HepG2 (cell line): ENCODE results near the gene KRT2. TPM values are rescaled to one million over a fixed set of nuclear protein-coding genes. Genes with fewer than 3 reads are reported as not detected.

ENCODE experiments used
- ATAC-seq: fragments of 200-7000 bp; cut with Tn5 transposase; 3 replicates; pipeline ENCODE4 v1.9.1; 2020; ENCODE audit warnings: mild to moderate bottlenecking, moderate library complexity
- BruUV-seq: library from RNA; stranded (reverse); fragments of 400-500 nt; replicated peaks from 2 replicates; lab custom pipeline; 2021; lab: Mats Ljungman, UMichigan
- CTCF ChIA-PET: fragments of 300-600 bp; formaldehyde crosslinking; extraction: SDS; loops from one replicate; lab custom pipeline; 2021; ENCODE audit warnings: low total read pairs, inconsistent platforms, low intra/inter-chr PET ratio; lab: Yijun Ruan, JAX
- POLR2A ChIA-PET: fragments of 350-600 bp; sonication (Branson Sonifier 250); formaldehyde crosslinking; loops from one replicate; lab custom pipeline; 2020; ENCODE audit warnings: antibody characterized with exemption, inconsistent platforms; lab: Yijun Ruan, JAX
- DNase-seq: peaks from one replicate; pipeline ENCODE4 v3.0.0-alpha.2; 2015; ENCODE audit warnings: low spot score
- FAIRE-seq: peaks from 3 replicates; lab custom pipeline; 2011; peaks lifted over from hg19 to GRCh38; lab: Jason Lieb, UNC
- H2AFZ ChIP-seq: one replicate; pipeline ENCODE4 v1.6.1; 2011; ENCODE audit warnings: low read length, inconsistent platforms
- H3K27ac ChIP-seq: fragments of 300-600 bp; 3 replicates; pipeline ENCODE4 v1.8.0; 2011; ENCODE audit warnings: mixed run types, mild to moderate bottlenecking, mixed read lengths, low read length, inconsistent platforms; ENCODE audit not compliant: insufficient read depth; ENCODE audit errors: extremely low read length
- H3K27me3 ChIP-seq, 2 experiments: fragments of 200-600 bp in 1 of 2; 2 replicates in 1 of 2; 3 replicates in 1 of 2; pipeline versions ENCODE4 v1.6.0 to v1.8.0; 2011; ENCODE audit warnings: low read length in 2 of 2, mild to moderate bottlenecking in 2 of 2, moderate library complexity in 2 of 2, inconsistent platforms in 1 of 2; ENCODE audit not compliant: insufficient read depth in 2 of 2, control insufficient read depth in 1 of 2
- H3K36me3 ChIP-seq, 2 experiments: fragments of 200-600 bp in 1 of 2; replicated peaks in 1 of 2; 2 replicates in 1 of 2; 3 replicates in 1 of 2; pipeline versions ENCODE4 v1.5.1 to v1.8.0; 2011; ENCODE audit warnings: low read length in 2 of 2, inconsistent platforms in 1 of 2; ENCODE audit not compliant: insufficient read depth in 2 of 2, control insufficient read depth in 1 of 2
- H3K4me1 ChIP-seq: 2 replicates; pipeline ENCODE4 v1.5.1; 2012; ENCODE audit warnings: low read length, inconsistent platforms; ENCODE audit not compliant: insufficient read depth
- H3K4me2 ChIP-seq: 2 replicates; pipeline ENCODE4 v1.6.0; 2011; ENCODE audit warnings: low read depth, low read length, inconsistent platforms
- H3K4me3 ChIP-seq, 3 experiments: fragments of 200-600 bp in 1 of 3; sonication (generic), shearing (Covaris generic) in 1 of 3; replicated peaks in 1 of 3; 2 replicates each; pipeline ENCODE4 v1.5.1; 2011 to 2016; ENCODE audit warnings: low read length in 3 of 3, inconsistent platforms in 2 of 3, low read depth in 2 of 3, mild to moderate bottlenecking in 2 of 3, control low read depth in 1 of 3, mixed read lengths in 1 of 3; ENCODE audit not compliant: insufficient read depth in 1 of 3
- H3K79me2 ChIP-seq: one replicate; pipeline ENCODE4 v1.6.1; 2011; ENCODE audit warnings: low read length, inconsistent platforms; ENCODE audit not compliant: insufficient read depth
- H3K9ac ChIP-seq: 2 replicates; pipeline ENCODE4 v1.6.0; 2011; ENCODE audit warnings: mild to moderate bottlenecking, low read depth, low read length, inconsistent platforms; ENCODE audit not compliant: insufficient read depth
- H3K9me3 ChIP-seq: 2 replicates; pipeline ENCODE4 v1.5.1; 2012; ENCODE audit warnings: mild to moderate bottlenecking, low read length
- H4K20me1 ChIP-seq: 2 replicates; pipeline ENCODE4 v1.6.0; 2011; ENCODE audit warnings: inconsistent platforms, mild to moderate bottlenecking, low read length, moderate library complexity; ENCODE audit not compliant: insufficient read depth
- SP5 ChIP-seq: IDR thresholded peaks from 2 replicates; pipeline ENCODE4 v1.6.1; 2016; ENCODE audit warnings: low read depth, borderline replicate concordance
- STAT5B ChIP-seq: sonication (generic); formaldehyde crosslinking; IDR thresholded peaks from 2 replicates; pipeline ENCODE4 v1.4.0; 2020; ENCODE audit warnings: missing genetic modification reagents
- WGBS: methylation state at CpG from one replicate; pipeline ENCODE4 v1.1.6; 2017; ENCODE audit warnings: low lambda C conversion rate; 5-methylcytosine and 5-hydroxymethylcytosine counted together
- in situ Hi-C: cut with HindIII; loops from 2 replicates; pipeline ENCODE4 v1.10.0; 2017; ENCODE audit warnings: low pct_unique_long_range_greater_than_20kb; ENCODE audit not compliant: extremely low pct_ligation_motif_present
- intact Hi-C: fragments of 100-400 bp; cut with micrococcal nuclease; formaldehyde crosslinking; loops from one replicate; pipeline ENCODE4 v1.10.0; 2022; ENCODE audit not compliant: unreplicated experiment
- polyA plus RNA-seq, 8 experiments: library from polyadenylated mRNA; depleted of rRNA in 3 of 8; stranded (reverse) in 7 of 8; unstranded in 1 of 8; fragments of >200 nt; fragmentation: Illumina TruSeq in 4 of 8; extraction: Trizol in 4 of 8; gene quantifications; 2 replicates each; pipeline versions ENCODE4 v1.2.1 to v1.2.3, GENCODE V29; 2011 to 2016; ENCODE audit warnings: low read depth in 4 of 8, missing spikeins in 1 of 8, mixed read lengths in 1 of 8; ENCODE audit not compliant: insufficient read depth in 1 of 8
- total RNA-seq, 5 experiments: library from RNA; depleted of rRNA; stranded (reverse); fragments of >200 nt; fragmentation: Illumina TruSeq; extraction: Trizol; gene quantifications; 2 replicates each; pipeline ENCODE4 v1.2.3, GENCODE V29; 2016; ENCODE audit warnings: low read depth in 1 of 5
- TF ChIP-seq, protein P1 (sequence below): sonication (generic); formaldehyde crosslinking; IDR thresholded peaks from 2 replicates; pipeline ENCODE4 v1.4.0; 2020; ENCODE audit warnings: missing genetic modification reagents, borderline replicate concordance
- TF ChIP-seq, protein P2 (sequence below): sonication (generic); formaldehyde crosslinking; IDR thresholded peaks from 2 replicates; pipeline ENCODE4 v1.5.0; 2020; ENCODE audit warnings: mild to moderate bottlenecking, missing genetic modification reagents

KRT2 gene
- total and polyA plus RNA-seq, 2 of the 13 experiments (the other 11 are each of a cell fraction or from before 2014, with no cell fraction given) = not detected

DNA sequence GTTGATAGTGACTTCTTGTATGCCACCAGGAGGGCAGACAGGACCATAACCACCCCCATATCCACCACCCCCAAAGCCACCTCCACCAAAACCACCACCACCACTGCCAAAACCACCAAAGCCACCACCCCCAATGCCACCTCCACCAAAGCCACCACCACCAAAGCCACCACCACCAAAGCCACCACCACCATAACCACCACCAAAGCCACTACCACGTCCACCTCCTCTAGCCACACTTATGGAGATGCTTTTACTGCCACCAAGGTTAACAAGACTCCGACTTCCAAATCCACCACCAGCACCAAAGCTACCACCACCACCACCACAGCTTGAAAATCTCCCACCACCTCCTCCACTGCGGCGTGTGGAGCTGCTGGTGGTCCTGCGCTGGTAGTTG lies 27.9 kb upstream of the KRT2 start:
- no peaks in the 10 kb centered on the region for H4K20me1 ChIP-seq
- FAIRE-seq = no peak
- 18% methylated on average over 5 of the region's 5 CpGs for WGBS
- POLR2A ChIA-PET = no interaction called here
- no peak overlapping the region for H3K27ac ChIP-seq
- no peak overlapping the region for H3K4me3 ChIP-seq
- TF ChIP-seq, protein P1, sequence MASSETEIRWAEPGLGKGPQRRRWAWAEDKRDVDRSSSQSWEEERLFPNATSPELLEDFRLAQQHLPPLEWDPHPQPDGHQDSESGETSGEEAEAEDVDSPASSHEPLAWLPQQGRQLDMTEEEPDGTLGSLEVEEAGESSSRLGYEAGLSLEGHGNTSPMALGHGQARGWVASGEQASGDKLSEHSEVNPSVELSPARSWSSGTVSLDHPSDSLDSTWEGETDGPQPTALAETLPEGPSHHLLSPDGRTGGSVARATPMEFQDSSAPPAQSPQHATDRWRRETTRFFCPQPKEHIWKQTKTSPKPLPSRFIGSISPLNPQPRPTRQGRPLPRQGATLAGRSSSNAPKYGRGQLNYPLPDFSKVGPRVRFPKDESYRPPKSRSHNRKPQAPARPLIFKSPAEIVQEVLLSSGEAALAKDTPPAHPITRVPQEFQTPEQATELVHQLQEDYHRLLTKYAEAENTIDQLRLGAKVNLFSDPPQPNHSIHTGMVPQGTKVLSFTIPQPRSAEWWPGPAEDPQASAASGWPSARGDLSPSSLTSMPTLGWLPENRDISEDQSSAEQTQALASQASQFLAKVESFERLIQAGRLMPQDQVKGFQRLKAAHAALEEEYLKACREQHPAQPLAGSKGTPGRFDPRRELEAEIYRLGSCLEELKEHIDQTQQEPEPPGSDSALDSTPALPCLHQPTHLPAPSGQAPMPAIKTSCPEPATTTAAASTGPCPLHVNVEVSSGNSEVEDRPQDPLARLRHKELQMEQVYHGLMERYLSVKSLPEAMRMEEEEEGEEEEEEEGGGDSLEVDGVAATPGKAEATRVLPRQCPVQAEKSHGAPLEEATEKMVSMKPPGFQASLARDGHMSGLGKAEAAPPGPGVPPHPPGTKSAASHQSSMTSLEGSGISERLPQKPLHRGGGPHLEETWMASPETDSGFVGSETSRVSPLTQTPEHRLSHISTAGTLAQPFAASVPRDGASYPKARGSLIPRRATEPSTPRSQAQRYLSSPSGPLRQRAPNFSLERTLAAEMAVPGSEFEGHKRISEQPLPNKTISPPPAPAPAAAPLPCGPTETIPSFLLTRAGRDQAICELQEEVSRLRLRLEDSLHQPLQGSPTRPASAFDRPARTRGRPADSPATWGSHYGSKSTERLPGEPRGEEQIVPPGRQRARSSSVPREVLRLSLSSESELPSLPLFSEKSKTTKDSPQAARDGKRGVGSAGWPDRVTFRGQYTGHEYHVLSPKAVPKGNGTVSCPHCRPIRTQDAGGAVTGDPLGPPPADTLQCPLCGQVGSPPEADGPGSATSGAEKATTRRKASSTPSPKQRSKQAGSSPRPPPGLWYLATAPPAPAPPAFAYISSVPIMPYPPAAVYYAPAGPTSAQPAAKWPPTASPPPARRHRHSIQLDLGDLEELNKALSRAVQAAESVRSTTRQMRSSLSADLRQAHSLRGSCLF (CRISPR knock-in tag) = no peak
- TF ChIP-seq STAT5B (CRISPR knock-in tag) (no peak), SP5 (CRISPR knock-in tag) (no peak)
- TF ChIP-seq, protein P2, sequence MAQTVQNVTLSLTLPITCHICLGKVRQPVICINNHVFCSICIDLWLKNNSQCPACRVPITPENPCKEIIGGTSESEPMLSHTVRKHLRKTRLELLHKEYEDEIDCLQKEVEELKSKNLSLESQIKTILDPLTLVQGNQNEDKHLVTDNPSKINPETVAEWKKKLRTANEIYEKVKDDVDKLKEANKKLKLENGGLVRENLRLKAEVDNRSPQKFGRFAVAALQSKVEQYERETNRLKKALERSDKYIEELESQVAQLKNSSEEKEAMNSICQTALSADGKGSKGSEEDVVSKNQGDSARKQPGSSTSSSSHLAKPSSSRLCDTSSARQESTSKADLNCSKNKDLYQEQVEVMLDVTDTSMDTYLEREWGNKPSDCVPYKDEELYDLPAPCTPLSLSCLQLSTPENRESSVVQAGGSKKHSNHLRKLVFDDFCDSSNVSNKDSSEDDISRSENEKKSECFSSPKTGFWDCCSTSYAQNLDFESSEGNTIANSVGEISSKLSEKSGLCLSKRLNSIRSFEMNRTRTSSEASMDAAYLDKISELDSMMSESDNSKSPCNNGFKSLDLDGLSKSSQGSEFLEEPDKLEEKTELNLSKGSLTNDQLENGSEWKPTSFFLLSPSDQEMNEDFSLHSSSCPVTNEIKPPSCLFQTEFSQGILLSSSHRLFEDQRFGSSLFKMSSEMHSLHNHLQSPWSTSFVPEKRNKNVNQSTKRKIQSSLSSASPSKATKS (CRISPR knock-in tag) = no peak
- no peak for DNase-seq
- no TSS peak for BruUV-seq
- H3K4me1 ChIP-seq = no peaks in the 10 kb centered on the region
- H3K36me3 ChIP-seq = no peaks in the 10 kb centered on the region
- H3K27me3 ChIP-seq = peaks cover 0 to 38% of the 10 kb centered on the region in 2 experiments; a peak in 2 of 5 replicates
- no peak overlapping the region for H3K4me2 ChIP-seq
- H3K9ac ChIP-seq = no peak overlapping the region
- ATAC-seq = no peak
- no peaks in the 10 kb centered on the region for H3K9me3 ChIP-seq
- H2AFZ ChIP-seq = no peak overlapping the region
- H3K79me2 ChIP-seq = no peaks in the 10 kb centered on the region
- in situ Hi-C loops (loop anchor here (25.0 kb wide), 1 partner anchor 307 kb away; no protein-coding TSS in a partner anchor), intact Hi-C loops (no loop called here)
- CTCF ChIA-PET = no interaction called here
